NCI-H510A (cell line): ENCODE measurements around the gene PAX2.
"Not testable (repeated sequence)": the region's sequence is repeated elsewhere in the genome, so short reads cannot be mapped to it uniquely, and the experiment has no call there.

Source experiments
- DNase-seq: peaks from one replicate; lab custom pipeline; 2025; lab: John Stamatoyannopoulos, UW

PAX2 gene

GRCh38 chr10:100744987-100745881 is at the start of gene PAX2:
TSS of gene PAX2 (plus strand) at chr10:100745582. CDS start at chr10:100746261, 679 bp downstream.
- no peak for DNase-seq

GRCh38 chr10:100696477-100696901 is 48.9 kb upstream of the PAX2 start:
- no peak for DNase-seq

- DNase-seq: no peak
Observed at GRCh38 chr10:100697070-100697469, 48.3 kb upstream of the PAX2 start.

GRCh38 chr10:100697631-100698030 is 47.8 kb upstream of the PAX2 start:
- DNase-seq: no peak

- not testable (repeated sequence) for DNase-seq
Observed at GRCh38 chr10:100701704-100702103, 43.7 kb upstream of the PAX2 start.

- no peak for DNase-seq
Observed at GRCh38 chr10:100705139-100705538, 40.2 kb upstream of the PAX2 start.

GRCh38 chr10:100707261-100707848 is 38.0 kb upstream of the PAX2 start:
- DNase-seq: no peak

GRCh38 chr10:100709146-100710082 is 36.0 kb upstream of the PAX2 start:
- DNase-seq: no peak

GRCh38 chr10:100710151-100710871 is 35.1 kb upstream of the PAX2 start:
- no peak for DNase-seq

GRCh38 chr10:100713049-100713858 is 32.1 kb upstream of the PAX2 start:
- no peak for DNase-seq

- DNase-seq: no peak
Observed at GRCh38 chr10:100713859-100714565, 31.4 kb upstream of the PAX2 start.

GRCh38 chr10:100714566-100714950 is 30.8 kb upstream of the PAX2 start:
- no peak for DNase-seq

GRCh38 chr10:100715101-100715444 is 30.3 kb upstream of the PAX2 start:
- no peak for DNase-seq

GRCh38 chr10:100715445-100716385 is 29.7 kb upstream of the PAX2 start:
- DNase-seq: no peak

GRCh38 chr10:100717166-100717565 is 28.2 kb upstream of the PAX2 start:
- DNase-seq: no peak

- DNase-seq: no peak
Observed at GRCh38 chr10:100718197-100718742, 27.1 kb upstream of the PAX2 start.

GRCh38 chr10:100723180-100723579 is 22.2 kb upstream of the PAX2 start:
- DNase-seq: no peak

- no peak for DNase-seq
Observed at GRCh38 chr10:100723770-100724530, 21.4 kb upstream of the PAX2 start.
